ENCODE measurements around the gene AIG1. TPM values are rescaled to one million over a fixed set of nuclear protein-coding genes. Genes with fewer than 3 reads are reported as not detected.

The AIG1 gene
- total and polyA plus RNA-seq, 2 experiments from 2014 or later: 44.7 to 46.9 TPM

DNA sequence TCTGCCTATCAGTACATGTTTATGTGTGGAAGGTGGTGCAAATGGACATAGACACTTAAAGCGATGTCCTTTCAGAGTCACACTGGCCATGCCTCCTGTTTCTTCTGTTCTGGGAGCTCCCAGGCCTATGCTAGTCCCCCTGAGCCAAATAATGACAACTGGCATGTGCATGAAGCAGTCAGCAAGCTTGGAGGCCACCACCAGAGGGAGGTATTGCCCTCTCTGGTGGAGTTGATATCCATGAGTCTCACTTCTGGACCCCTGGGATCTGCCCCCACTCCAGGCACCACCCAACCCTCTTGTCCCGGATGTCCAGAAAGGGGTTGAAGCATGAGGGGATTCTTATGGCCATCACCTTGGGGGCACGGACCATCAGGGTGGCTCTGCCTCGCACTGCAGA is 172.2 kb downstream of the AIG1 start:
- no peaks in the 10 kb centered on the region for H3K27me3 ChIP-seq (replicated peaks; ENCODE audit: insufficient read depth)

DNA sequence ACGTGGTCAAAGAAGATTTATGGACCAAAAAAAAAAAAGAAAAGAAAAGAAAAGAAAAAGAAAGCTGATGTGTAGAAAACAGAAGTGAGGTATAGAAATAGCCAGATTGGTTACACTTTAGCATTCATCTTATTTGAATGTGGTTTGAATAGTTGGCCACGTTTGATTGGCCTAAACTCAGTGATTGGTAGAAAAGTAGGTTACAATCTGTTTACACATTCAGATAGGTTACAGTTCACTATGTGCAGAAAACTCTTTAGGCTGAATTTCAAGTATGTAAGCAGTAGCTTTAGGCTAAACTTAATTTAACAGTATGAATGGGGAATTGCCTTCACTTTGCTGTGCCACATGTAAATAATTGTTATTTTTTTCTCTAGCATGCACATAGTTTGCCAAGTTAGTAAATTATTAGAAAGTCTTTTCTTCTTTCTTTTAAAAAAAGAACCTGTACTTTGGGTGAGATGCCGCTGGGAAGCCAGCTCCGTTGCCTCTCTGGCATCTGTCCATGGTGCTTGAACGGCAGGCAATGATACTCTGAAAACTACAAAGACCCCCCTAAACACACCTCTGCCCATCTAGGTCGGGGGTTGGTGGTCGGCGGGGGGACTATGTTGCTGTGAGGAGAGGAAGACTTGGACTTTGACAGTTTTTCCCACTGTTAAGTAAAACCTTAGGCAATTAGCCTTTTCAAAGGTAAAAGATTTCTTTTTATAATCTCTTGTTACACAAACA is 173.0 kb downstream of the AIG1 start:
- Histone ChIP-seq H3K9me3 (ENCODE audit: low read depth) (no peaks in the 10 kb centered on the region), H4K20me1 (ENCODE audit: insufficient read depth) (no peaks in the 10 kb centered on the region), H3K4me2 (ENCODE audit: unreplicated experiment) (no peak overlapping the region), H3K27me3 (replicated peaks; ENCODE audit: insufficient read depth) (no peaks in the 10 kb centered on the region), H3K79me2 (ENCODE audit: insufficient read depth) (no peaks in the 10 kb centered on the region), H3F3A (ENCODE audit: insufficient read depth) (peaks cover 3% of the 10 kb centered on the region; the same call in 1 of the 2 replicates), H3K4me3 (no peak overlapping the region), H3K4me1 (ENCODE audit: insufficient read depth) (peaks cover 16% of the 10 kb centered on the region), H3K27ac (no peak overlapping the region), H3K36me3 (ENCODE audit: low read depth) (no peaks in the 10 kb centered on the region), H2AFZ (no peak overlapping the region), H3K9me2 (ENCODE audit: insufficient read depth) (no peaks in the 10 kb centered on the region), H3K9ac (no peak overlapping the region)
- in situ Hi-C loops (cut with MboI): no loop called here
- no peak for DNase-seq
- 53 to 57% methylated on average over 8 of the region's 8 CpGs for WGBS, 2 experiments (ENCODE audit: low coverage in 1 of 2, low lambda C conversion rate in 2 of 2, missing lambda C conversion rate in 2 of 2)
- TF ChIP-seq EZH2phosphoT487 (IDR thresholded peaks at IDR 0.05; ENCODE audit: insufficient read depth, low read depth): no peak
- no peak for TF ChIP-seq EZH2 (IDR thresholded peaks at IDR 0.05; ENCODE audit: insufficient read depth, poor library complexity, severe bottlenecking)

More for the DNA sequence above, 172.2 kb downstream of the AIG1 start:
- H3K9ac ChIP-seq: no peak overlapping the region
- H3K79me2 ChIP-seq (ENCODE audit: insufficient read depth): no peaks in the 10 kb centered on the region
- TF ChIP-seq EZH2phosphoT487 (IDR thresholded peaks at IDR 0.05; ENCODE audit: insufficient read depth, low read depth): no peak
- no peak for TF ChIP-seq EZH2 (IDR thresholded peaks at IDR 0.05; ENCODE audit: insufficient read depth, poor library complexity, severe bottlenecking)
- H3K9me2 ChIP-seq (ENCODE audit: insufficient read depth): no peaks in the 10 kb centered on the region
- no peak overlapping the region for H3K4me2 ChIP-seq (ENCODE audit: unreplicated experiment)
- peak; percentile 52 for DNase-seq
- H3K4me3 ChIP-seq: no peak overlapping the region
- 86 to 93% methylated on average over 4 of the region's 4 CpGs for WGBS, 2 experiments (ENCODE audit: low coverage in 1 of 2, low lambda C conversion rate in 2 of 2, missing lambda C conversion rate in 2 of 2)
- no peak overlapping the region for H2AFZ ChIP-seq
- no peaks in the 10 kb centered on the region for H3K9me3 ChIP-seq (ENCODE audit: low read depth)
- H4K20me1 ChIP-seq (ENCODE audit: insufficient read depth): no peaks in the 10 kb centered on the region
- peaks cover 3% of the 10 kb centered on the region; the same call in 1 of the 2 replicates for H3F3A ChIP-seq (ENCODE audit: insufficient read depth)
- H3K27ac ChIP-seq: no peak overlapping the region
- H3K4me1 ChIP-seq (ENCODE audit: insufficient read depth): peaks cover 16% of the 10 kb centered on the region
- H3K36me3 ChIP-seq (ENCODE audit: low read depth): no peaks in the 10 kb centered on the region
- in situ Hi-C loops (cut with MboI): no loop called here

DNA sequence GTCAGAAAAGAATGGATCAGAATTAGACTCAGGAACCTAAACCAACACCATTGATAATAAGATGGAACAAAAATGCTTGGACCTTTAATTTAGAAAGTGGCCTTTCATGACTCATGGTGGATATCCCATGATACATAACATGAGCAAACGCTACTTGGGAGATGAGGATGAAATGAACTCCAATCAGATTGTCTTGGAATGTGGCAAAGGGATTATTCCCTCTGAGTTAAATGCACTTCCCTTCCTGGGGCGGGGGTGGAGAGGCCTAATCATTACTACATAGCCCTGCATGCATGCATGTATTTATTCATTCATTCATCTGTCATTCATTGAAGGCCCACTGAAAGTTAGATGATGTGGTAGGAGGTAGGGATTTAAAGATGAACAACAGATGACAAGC is 174.0 kb downstream of the AIG1 start:
- no peaks in the 10 kb centered on the region for H3K9me2 ChIP-seq (ENCODE audit: insufficient read depth)
- 43 to 55% methylated on average over 2 of the region's 2 CpGs for WGBS, 2 experiments (ENCODE audit: low coverage in 1 of 2, low lambda C conversion rate in 2 of 2, missing lambda C conversion rate in 2 of 2)

DNA sequence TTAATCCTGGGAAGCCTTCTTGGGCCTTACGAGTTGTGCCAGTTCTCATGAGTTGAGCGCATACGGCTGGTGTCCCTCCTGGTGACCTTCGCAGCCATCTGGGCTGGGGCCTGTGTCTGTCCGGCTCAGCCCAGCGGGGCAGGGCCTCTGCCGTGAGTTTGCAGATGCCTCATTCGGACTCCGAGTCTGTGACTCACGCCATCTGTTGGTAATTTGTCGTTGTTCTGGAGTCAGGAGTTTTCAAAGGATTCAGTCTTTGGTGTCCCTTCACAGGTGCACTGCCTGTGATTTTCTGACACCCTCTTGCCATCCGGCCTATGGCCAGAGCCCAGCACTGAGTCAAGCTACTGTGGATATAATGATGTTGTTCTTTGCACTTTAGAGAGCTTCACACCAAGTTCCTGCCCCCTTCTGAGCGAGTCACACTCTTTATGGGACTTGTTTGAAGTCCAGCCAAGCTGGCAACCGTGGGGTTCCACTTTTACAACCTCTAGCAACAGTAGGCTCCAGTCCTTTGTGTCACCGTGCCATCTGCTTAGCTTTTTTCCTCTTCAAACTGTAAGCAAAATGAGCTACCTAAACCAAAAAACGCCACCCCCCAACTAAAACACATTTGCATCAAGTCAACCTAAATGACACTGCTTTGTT is 175.6 kb downstream of the AIG1 start:
- in situ Hi-C loops (cut with MboI): no loop called here
- Histone ChIP-seq H3F3A (ENCODE audit: insufficient read depth) (peaks cover 3% of the 10 kb centered on the region; the same call in 1 of the 2 replicates), H3K79me2 (ENCODE audit: insufficient read depth) (no peaks in the 10 kb centered on the region), H2AFZ (no peak overlapping the region), H3K9me2 (ENCODE audit: insufficient read depth) (no peaks in the 10 kb centered on the region), H3K4me1 (ENCODE audit: insufficient read depth) (peaks cover 16% of the 10 kb centered on the region), H4K20me1 (ENCODE audit: insufficient read depth) (no peaks in the 10 kb centered on the region), H3K27ac (no peak overlapping the region), H3K4me2 (ENCODE audit: unreplicated experiment) (peak overlapping the region; percentile 22), H3K9ac (peak overlapping the region; percentile 22; the same call in 1 of the 2 replicates), H3K9me3 (ENCODE audit: low read depth) (no peaks in the 10 kb centered on the region), H3K4me3 (no peak overlapping the region), H3K36me3 (ENCODE audit: low read depth) (no peaks in the 10 kb centered on the region), H3K27me3 (replicated peaks; ENCODE audit: insufficient read depth) (no peaks in the 10 kb centered on the region)
- WGBS, 2 experiments (ENCODE audit: low coverage in 1 of 2, low lambda C conversion rate in 2 of 2, missing lambda C conversion rate in 2 of 2): 46 to 52% methylated on average over 16 of the region's 16 CpGs
- no peak for TF ChIP-seq EZH2phosphoT487 (IDR thresholded peaks at IDR 0.05; ENCODE audit: insufficient read depth, low read depth)
- TF ChIP-seq EZH2 (IDR thresholded peaks at IDR 0.05; ENCODE audit: insufficient read depth, poor library complexity, severe bottlenecking): no peak
- peak; percentile 83 for DNase-seq

More for the DNA sequence above, 174.0 kb downstream of the AIG1 start:
- Histone ChIP-seq H4K20me1 (ENCODE audit: insufficient read depth) (no peaks in the 10 kb centered on the region), H3K4me3 (no peak overlapping the region), H3K36me3 (ENCODE audit: low read depth) (no peaks in the 10 kb centered on the region), H3K27ac (no peak overlapping the region), H3K27me3 (replicated peaks; ENCODE audit: insufficient read depth) (no peaks in the 10 kb centered on the region), H3F3A (ENCODE audit: insufficient read depth) (peaks cover 3% of the 10 kb centered on the region; the same call in 1 of the 2 replicates), H3K9me3 (ENCODE audit: low read depth) (no peaks in the 10 kb centered on the region), H3K4me1 (ENCODE audit: insufficient read depth) (peaks cover 16% of the 10 kb centered on the region), H3K9ac (no peak overlapping the region), H3K4me2 (ENCODE audit: unreplicated experiment) (no peak overlapping the region), H2AFZ (no peak overlapping the region), H3K79me2 (ENCODE audit: insufficient read depth) (no peaks in the 10 kb centered on the region)
- in situ Hi-C loops (cut with MboI): no loop called here
- DNase-seq: peak; percentile 51
- TF ChIP-seq EZH2 (IDR thresholded peaks at IDR 0.05; ENCODE audit: insufficient read depth, poor library complexity, severe bottlenecking) (no peak), EZH2phosphoT487 (IDR thresholded peaks at IDR 0.05; ENCODE audit: insufficient read depth, low read depth) (no peak)

All from GM23248 (cell line).